CD14-positive monocyte (primary cell): ENCODE measurements around the gene OAT. TPM values are rescaled to one million over a fixed set of nuclear protein-coding genes. Genes with fewer than 3 reads are reported as not detected.

ENCODE experiments used
- DNase-seq, 3 donors: peaks; one replicate each; pipeline ENCODE4 v3.0.0-alpha.2; 2011 to 2022
- H2AFZ ChIP-seq: 2 replicates; pipeline ENCODE4 v1.6.0; 2012; ENCODE audit warnings: mild to moderate bottlenecking, low read depth, low read length, inconsistent platforms; ENCODE audit not compliant: insufficient read depth, poor library complexity, severe bottlenecking
- H3K27ac ChIP-seq, 2 donors: 1 replicate in 1 of 2; 2 replicates in 1 of 2; pipeline ENCODE4 v1.5.1; 2012 to 2013; ENCODE audit warnings: low read length in 2 of 2, control low read depth in 1 of 2, inconsistent platforms in 1 of 2, low read depth in 1 of 2, mild to moderate bottlenecking in 1 of 2
- H3K27me3 ChIP-seq, 2 donors: one replicate each; pipeline versions ENCODE4 v1.6.0 to v1.6.1; 2011 to 2013; ENCODE audit warnings: low read length in 2 of 2; ENCODE audit not compliant: control insufficient read depth in 2 of 2, insufficient read depth in 2 of 2
- H3K36me3 ChIP-seq, 2 donors: replicated peaks in 1 of 2; 1 replicate in 1 of 2; 2 replicates in 1 of 2; pipeline versions ENCODE4 v1.5.1 to v1.6.1; 2012 to 2013; ENCODE audit warnings: low read length in 2 of 2, control low read depth in 1 of 2, inconsistent platforms in 1 of 2, mild to moderate bottlenecking in 1 of 2; ENCODE audit not compliant: insufficient read depth in 2 of 2, control insufficient read depth in 1 of 2
- H3K4me1 ChIP-seq, 2 donors: 1 replicate in 1 of 2; 2 replicates in 1 of 2; pipeline versions ENCODE4 v1.5.1 to v1.6.1; 2012 to 2013; ENCODE audit warnings: low read length in 2 of 2, control low read depth in 1 of 2, inconsistent platforms in 1 of 2, mild to moderate bottlenecking in 1 of 2, moderate library complexity in 1 of 2; ENCODE audit not compliant: insufficient read depth in 2 of 2, control insufficient read depth in 1 of 2
- H3K4me2 ChIP-seq: replicated peaks from 2 replicates; pipeline ENCODE3; 2012; ENCODE audit warnings: low read length, moderate library complexity, mild to moderate bottlenecking; ENCODE audit not compliant: poor library complexity, severe bottlenecking; ENCODE audit errors: extremely low read depth
- H3K4me3 ChIP-seq, 3 experiments: fragments of 200-600 bp in 1 of 3; sonication (generic) in 1 of 3; replicated peaks in 1 of 3; 1 replicate in 2 of 3; 2 replicates in 1 of 3; pipeline ENCODE4 v1.5.1; 2011 to 2013; ENCODE audit warnings: low read length in 3 of 3, mild to moderate bottlenecking in 3 of 3, control low read depth in 2 of 3, low read depth in 2 of 3, inconsistent platforms in 1 of 3, moderate library complexity in 1 of 3
- H3K79me2 ChIP-seq: 2 replicates; pipeline ENCODE4 v1.6.0; 2012; ENCODE audit warnings: mild to moderate bottlenecking, control low read depth, inconsistent platforms, low read length, moderate library complexity; ENCODE audit not compliant: insufficient read depth
- H3K9ac ChIP-seq: 2 replicates; pipeline ENCODE4 v1.6.0; 2017; ENCODE audit warnings: low read length, mild to moderate bottlenecking; ENCODE audit not compliant: insufficient read depth, poor library complexity, severe bottlenecking
- H3K9me3 ChIP-seq, 2 donors: replicated peaks in 1 of 2; 1 replicate in 1 of 2; 2 replicates in 1 of 2; pipeline versions ENCODE4 v1.5.1 to v1.6.1; 2012 to 2013; ENCODE audit warnings: low read length in 2 of 2, control low read depth in 1 of 2; ENCODE audit not compliant: control insufficient read depth in 1 of 2, insufficient read depth in 1 of 2
- H4K20me1 ChIP-seq: 2 replicates; pipeline ENCODE4 v1.6.0; 2012; ENCODE audit warnings: mild to moderate bottlenecking, low read length, control low read depth, moderate library complexity; ENCODE audit not compliant: insufficient read depth
- H3K27ac Mint-ChIP-seq, 7 donors: one replicate each; pipeline ENCODE4 v1.8.0; 2020; ENCODE audit warnings: mild to moderate bottlenecking in 7 of 7, mixed read lengths in 7 of 7, moderate library complexity in 6 of 7, inconsistent platforms in 2 of 7
- H3K27me3 Mint-ChIP-seq, 3 donors: one replicate each; pipeline ENCODE4 v1.8.0; 2021 to 2022; ENCODE audit warnings: low read depth in 3 of 3, mild to moderate bottlenecking in 3 of 3, mixed read lengths in 3 of 3, moderate library complexity in 3 of 3, inconsistent platforms in 1 of 3
- H3K36me3 Mint-ChIP-seq, 2 donors: one replicate each; pipeline ENCODE4 v1.8.0; 2020; ENCODE audit warnings: mixed read lengths in 2 of 2, inconsistent platforms in 1 of 2, mild to moderate bottlenecking in 1 of 2
- H3K4me1 Mint-ChIP-seq: one replicate; pipeline ENCODE4 v1.8.0; 2020; ENCODE audit warnings: mild to moderate bottlenecking, mixed read lengths
- H3K4me3 Mint-ChIP-seq, 2 donors: one replicate each; pipeline ENCODE4 v1.8.0; 2020; ENCODE audit warnings: mild to moderate bottlenecking in 2 of 2, mixed read lengths in 2 of 2, moderate library complexity in 1 of 2
- H3K9me3 Mint-ChIP-seq, 7 donors: one replicate each; pipeline ENCODE4 v1.8.0; 2020 to 2022; ENCODE audit warnings: mixed read lengths in 7 of 7, mild to moderate bottlenecking in 6 of 7, moderate library complexity in 6 of 7, inconsistent platforms in 2 of 7
- WGBS: methylation state at CpG from one replicate; pipeline ENCODE4 v1.1.5; 2013; ENCODE audit warnings: missing lambda C conversion rate; ENCODE audit not compliant: insufficient coverage; 5-methylcytosine and 5-hydroxymethylcytosine counted together
- intact Hi-C, 2 donors: fragments of 100-400 bp; cut with micrococcal nuclease; formaldehyde crosslinking; loops; one replicate each; pipeline versions ENCODE4 v1.15.0 to v1.15.1; 2023
- polyA plus RNA-seq, 3 donors: library from polyadenylated mRNA; depleted of rRNA in 1 of 3; unstranded in 2 of 3; stranded (reverse) in 1 of 3; fragments of 300-500 nt in 2 of 3; fragments of >200 nt in 1 of 3; fragmentation: Illumina TruSeq in 2 of 3; gene quantifications; 1 replicate in 2 of 3; 2 replicates in 1 of 3; pipeline ENCODE4 v1.2.3, GENCODE V29; 2012 to 2021
- TF ChIP-seq, protein P1 (sequence below): fragments of 200-600 bp; IDR thresholded peaks from one replicate; pipeline ENCODE4 v1.8.0; 2022; ENCODE audit warnings: antibody characterized with exemption, mild to moderate bottlenecking

Gene OAT
- polyA plus RNA-seq, 3 donors: 83.5 to 89.6 (median 87.3) TPM

DNA sequence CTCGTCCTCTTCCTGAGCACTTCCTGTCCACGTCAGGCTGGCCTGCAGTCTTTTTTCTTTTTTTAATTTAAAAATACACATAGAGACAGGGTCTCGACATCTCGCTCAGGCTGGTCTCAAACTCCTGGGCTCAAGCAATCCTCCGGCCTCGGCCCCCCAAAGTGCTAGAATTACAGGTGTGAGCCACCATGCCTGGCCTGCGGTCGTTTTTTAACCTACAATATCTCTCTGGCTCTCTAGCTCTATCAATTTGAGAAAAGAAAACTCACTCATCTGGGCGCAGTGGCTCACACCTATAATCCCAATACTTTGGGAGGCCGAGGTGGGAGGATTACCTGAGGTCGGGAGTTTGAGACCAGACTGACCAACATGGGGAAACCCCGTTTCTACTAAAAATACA, 4.0 kb upstream of the OAT start:
- DNase-seq: no peak
- peaks cover 0 to 2% of the 10 kb centered on the region in 2 donors for H3K36me3 Mint-ChIP-seq
- Histone ChIP-seq H3K4me3 (no peak overlapping the region), H3K79me2 (peaks cover 9% of the 10 kb centered on the region), H2AFZ (no peak overlapping the region), H3K27me3 (peaks cover 9 to 41% of the 10 kb centered on the region in 2 donors), H4K20me1 (peaks cover 1% of the 10 kb centered on the region), H3K36me3 (no peaks in the 10 kb centered on the region), H3K9ac (no peak overlapping the region), H3K4me1 (peaks cover 7 to 17% of the 10 kb centered on the region in 2 donors), H3K9me3 (no peaks in the 10 kb centered on the region), H3K27ac (no peak overlapping the region), H3K4me2 (no peak overlapping the region)
- H3K4me1 Mint-ChIP-seq: peaks cover 8% of the 10 kb centered on the region
- TF ChIP-seq, protein P1, sequence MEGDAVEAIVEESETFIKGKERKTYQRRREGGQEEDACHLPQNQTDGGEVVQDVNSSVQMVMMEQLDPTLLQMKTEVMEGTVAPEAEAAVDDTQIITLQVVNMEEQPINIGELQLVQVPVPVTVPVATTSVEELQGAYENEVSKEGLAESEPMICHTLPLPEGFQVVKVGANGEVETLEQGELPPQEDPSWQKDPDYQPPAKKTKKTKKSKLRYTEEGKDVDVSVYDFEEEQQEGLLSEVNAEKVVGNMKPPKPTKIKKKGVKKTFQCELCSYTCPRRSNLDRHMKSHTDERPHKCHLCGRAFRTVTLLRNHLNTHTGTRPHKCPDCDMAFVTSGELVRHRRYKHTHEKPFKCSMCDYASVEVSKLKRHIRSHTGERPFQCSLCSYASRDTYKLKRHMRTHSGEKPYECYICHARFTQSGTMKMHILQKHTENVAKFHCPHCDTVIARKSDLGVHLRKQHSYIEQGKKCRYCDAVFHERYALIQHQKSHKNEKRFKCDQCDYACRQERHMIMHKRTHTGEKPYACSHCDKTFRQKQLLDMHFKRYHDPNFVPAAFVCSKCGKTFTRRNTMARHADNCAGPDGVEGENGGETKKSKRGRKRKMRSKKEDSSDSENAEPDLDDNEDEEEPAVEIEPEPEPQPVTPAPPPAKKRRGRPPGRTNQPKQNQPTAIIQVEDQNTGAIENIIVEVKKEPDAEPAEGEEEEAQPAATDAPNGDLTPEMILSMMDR: no peak
- no peak overlapping the region for H3K4me3 Mint-ChIP-seq
- WGBS: 72% methylated on average over 7 of the region's 12 CpGs
- no peak overlapping the region for H3K27ac Mint-ChIP-seq
- intact Hi-C loops: no loop called here
- H3K9me3 Mint-ChIP-seq: peaks cover 0 to 2% (median 1%) of the 10 kb centered on the region in 7 donors
- peaks cover 40 to 59% (median 53%) of the 10 kb centered on the region in 3 donors for H3K27me3 Mint-ChIP-seq

DNA sequence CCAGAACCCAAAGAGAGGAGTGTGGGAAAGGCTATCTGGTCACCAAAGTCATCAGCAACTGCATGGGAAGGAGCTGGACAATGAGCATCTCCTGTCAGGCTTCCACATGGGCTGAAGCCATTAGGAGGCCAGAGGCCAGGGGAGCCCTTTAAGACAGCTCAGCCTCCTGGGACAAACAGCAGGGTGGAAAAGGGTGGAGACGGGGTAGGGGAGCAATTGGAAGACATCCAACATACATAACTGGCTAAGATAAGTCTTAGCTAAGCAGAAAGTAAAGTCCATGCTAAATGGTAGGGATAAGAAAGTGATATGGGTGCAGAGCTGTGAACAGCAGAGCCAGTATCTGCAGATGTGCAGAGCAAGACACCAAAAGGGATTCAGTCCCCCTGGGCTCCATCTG, 1.5 kb upstream of the OAT start:
- peaks cover 34% of the 10 kb centered on the region for H3K79me2 ChIP-seq
- H3K4me1 ChIP-seq: peaks cover 11 to 28% of the 10 kb centered on the region in 2 donors
- no peak overlapping the region for H3K4me2 ChIP-seq
- peaks cover 17% of the 10 kb centered on the region for H4K20me1 ChIP-seq
- no peaks in the 10 kb centered on the region for H3K36me3 ChIP-seq
- Mint-ChIP-seq H3K27me3 (peaks cover 31 to 48% (median 39%) of the 10 kb centered on the region in 3 donors), H3K4me1 (peaks cover 17% of the 10 kb centered on the region), H3K4me3 (peak overlapping the region in 1 of 2 donors; percentile 48), H3K9me3 (peaks cover 0 to 2% (median 0%) of the 10 kb centered on the region in 7 donors), H3K36me3 (peaks cover 0 to 2% of the 10 kb centered on the region in 2 donors), H3K27ac (no peak overlapping the region)
- WGBS: no CpG with 5 or more reads among the region's 1 CpG
- no peaks in the 10 kb centered on the region for H3K9me3 ChIP-seq
- TF ChIP-seq, protein P1: no peak
- no peak for DNase-seq
- intact Hi-C loops: no loop called here
- no peak overlapping the region for H3K9ac ChIP-seq
- H2AFZ ChIP-seq: no peak overlapping the region
- H3K27me3 ChIP-seq: peaks cover 9 to 34% of the 10 kb centered on the region in 2 donors
- no peak overlapping the region for H3K27ac ChIP-seq
- no peak overlapping the region for H3K4me3 ChIP-seq
